CMK (cell line): ENCODE results near the gene MRPS15.
"Not testable (repeated sequence)": the region's sequence is repeated elsewhere in the genome, so short reads cannot be mapped to it uniquely, and the experiment has no call there.

Experiments
- DNase-seq: peaks from one replicate; pipeline ENCODE4 v3.0.0-alpha.2; 2010; ENCODE audit warnings: low read depth

Gene MRPS15

DNA sequence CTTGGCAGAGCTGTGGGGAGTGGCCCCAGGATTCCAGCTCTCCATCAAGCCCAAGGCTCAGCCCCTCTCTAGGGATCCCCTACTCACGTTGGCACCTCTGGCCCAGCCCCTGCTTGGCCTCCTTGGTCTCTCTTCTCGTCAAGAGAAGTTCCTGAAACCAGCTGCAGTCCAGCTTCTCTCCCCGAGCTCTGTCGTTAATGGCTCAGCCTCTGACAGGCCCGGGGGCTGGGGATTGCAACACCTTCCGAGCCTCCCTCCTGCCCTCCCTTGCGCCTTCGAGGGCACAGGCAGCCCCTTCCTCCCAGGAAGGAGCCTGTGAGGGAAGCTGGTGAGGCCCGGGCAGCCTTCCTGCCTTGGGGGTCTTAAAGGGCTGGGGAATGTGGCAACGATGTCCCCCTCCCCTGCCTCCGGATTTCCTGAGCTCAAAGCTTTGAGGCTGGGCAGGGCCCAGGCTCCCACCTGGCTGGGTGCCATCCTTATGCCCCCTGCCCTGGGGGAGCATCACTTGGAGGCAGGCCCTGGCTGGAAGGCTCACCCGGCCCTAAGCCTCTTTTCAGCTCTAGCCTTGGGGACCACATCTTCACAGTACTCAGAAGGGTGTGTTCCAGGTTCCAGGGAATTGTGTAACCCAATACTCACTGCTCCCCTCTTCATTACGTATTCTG lies 18.7 kb upstream of the MRPS15 start, which contains the start of gene CSF3R:
Gene CSF3R (minus strand): TSS at position 190 of the 665 bp plus-strand sequence. CDS start 3,417 bp downstream, outside the sequence.
- DNase-seq, result no peak

DNA sequence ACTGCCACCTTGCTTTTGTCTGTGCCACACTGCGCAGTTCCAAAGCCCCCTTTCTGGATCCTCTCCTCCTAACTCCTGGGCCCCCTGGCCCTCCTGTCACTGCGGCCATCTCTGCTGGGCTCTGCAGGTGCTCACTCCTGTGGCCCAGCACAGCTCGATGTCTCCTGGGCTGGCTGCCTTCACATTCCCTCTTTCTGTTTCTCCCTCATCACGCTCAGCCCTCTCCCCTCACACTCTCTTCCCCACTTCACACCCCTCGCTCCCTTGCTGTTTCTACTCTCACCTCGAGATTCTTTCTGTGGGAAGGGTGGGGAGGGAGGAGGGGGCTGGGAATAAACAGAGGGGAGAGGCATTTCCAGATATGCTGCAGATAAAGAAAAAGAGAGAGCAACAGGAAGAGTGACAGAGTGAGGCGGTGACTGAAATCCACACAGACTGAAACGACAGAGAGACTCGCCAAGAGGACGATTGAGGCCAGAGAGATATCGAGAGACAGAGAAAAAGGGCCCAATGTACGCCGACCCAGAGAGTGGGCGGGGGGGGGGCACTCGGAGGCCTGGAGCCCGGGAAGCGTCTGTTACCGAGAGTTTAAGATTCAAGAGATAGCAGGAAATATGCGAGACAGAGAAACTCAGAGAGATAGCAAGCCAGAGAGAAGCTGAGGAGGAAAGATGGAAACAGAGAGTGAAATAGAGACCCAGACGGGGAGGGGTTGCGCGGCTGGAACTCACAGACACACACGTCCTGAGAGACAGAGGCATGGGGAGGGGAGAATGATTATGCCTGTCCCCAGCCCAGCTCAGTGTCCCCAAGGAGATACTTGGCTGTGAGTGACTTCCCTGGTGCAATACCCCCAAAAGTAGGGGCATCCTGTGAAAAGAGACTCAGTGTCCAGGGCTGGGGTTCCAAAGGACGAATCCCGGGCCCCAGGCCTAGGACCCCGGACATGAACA lies 17.9 kb upstream of the MRPS15 start:
- DNase-seq, result no peak

DNA sequence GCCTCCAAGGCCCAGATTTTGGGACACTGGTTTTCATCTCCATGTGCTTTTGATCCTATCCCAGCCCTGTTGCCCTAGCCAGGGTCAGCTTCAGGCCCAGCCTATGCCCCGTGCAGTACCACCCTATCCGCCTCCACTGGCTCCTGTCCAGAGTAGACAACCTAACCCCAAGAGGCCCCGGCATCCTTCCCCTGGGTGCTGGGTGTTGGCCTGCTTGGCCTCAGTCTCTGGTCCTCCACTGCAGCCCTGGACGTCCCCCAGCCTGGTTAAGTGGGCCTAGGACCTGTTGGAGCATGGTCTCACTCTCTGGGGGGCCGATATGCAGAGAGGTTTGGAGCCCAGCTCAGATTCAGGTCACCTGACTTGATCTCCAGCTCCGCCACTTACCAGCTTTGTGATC lies 16.9 kb upstream of the MRPS15 start:
- DNase-seq, result no peak

DNA sequence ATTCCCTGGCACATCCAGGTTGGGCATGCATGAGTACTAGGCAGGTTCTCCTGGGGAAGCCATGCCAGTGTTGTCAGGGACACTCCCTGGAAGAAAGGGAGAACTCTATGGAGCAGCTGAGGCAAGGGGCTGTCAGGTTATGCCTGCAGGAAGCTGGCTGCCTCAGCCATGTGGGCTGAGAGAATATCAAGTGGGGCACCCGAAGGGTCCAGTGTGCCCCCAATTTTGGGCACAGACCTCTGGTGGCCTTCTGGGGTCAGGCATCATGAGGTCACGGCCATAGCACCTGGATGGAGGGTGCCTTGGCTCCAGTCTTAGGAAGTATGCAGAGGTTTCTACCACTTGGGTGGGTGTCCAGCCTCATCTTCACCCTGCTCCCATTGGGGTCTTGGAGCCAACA lies 16.0 kb upstream of the MRPS15 start:
- no peak for DNase-seq

DNA sequence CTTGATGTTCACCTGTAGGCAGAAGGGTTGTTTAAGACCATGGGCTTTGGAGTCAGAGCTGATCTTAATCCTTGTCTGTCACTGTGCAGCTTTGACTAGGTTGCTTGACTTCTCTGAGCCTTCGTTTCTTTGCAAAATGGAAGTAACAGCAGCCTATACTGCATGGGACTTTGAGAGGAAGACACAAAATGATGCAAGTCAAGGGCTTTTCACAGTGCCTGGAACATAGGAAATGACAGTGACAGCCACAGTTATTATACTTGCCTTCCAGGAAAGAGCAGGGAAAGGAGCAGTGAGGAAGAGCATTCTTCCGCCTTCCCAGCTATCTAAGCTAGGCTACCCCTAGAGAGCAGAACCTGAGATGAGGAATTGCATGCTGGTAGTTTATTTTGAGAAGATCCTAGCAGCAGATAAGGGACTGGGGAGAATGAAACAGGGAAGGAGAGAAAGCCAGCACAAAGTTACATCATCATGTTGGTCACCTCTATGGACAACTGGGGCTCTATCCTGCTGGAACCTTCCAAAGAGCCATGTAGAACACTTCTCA lies 15.4 kb upstream of the MRPS15 start:
- DNase-seq, result no peak

DNA sequence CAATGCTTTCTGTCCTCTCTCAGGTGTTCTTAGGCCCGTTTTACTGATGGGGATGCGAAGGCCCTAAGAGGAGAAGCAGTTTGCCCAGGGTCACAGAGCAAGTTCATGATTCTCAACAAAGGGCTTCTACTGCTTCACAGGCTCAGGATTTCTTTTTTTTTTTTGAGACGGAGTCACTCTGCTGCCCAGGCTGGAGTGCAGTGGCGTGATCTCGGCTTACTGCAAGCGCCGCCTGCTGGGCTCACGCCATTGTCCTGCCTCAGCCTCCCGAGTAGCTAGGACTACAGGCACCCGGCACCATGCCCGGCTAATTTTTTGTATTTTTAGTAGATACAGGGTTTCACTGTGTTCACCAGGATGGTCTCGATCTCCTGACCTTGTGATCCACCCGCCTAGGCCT lies 13.4 kb upstream of the MRPS15 start:
- not testable (repeated sequence) for DNase-seq

DNA sequence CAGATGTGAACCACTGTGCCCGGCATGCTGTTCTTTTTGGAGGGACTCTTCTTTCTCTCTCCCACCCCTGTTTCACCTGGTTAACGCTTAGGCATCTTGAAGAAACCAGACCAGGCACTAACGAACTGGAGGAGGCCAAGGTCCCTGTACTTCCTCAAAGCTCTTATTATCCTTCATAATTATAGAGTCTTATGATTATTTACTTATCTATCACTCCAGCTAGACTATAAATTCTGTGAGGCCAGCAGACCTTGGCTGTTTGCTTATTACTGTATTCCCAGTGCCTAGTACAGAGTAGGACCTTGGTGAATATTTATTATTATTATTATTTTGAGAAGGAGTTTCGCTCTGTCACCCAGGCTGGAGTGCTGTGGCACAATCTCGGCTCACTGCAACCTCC lies 12.8 kb upstream of the MRPS15 start:
- DNase-seq, result no peak

DNA sequence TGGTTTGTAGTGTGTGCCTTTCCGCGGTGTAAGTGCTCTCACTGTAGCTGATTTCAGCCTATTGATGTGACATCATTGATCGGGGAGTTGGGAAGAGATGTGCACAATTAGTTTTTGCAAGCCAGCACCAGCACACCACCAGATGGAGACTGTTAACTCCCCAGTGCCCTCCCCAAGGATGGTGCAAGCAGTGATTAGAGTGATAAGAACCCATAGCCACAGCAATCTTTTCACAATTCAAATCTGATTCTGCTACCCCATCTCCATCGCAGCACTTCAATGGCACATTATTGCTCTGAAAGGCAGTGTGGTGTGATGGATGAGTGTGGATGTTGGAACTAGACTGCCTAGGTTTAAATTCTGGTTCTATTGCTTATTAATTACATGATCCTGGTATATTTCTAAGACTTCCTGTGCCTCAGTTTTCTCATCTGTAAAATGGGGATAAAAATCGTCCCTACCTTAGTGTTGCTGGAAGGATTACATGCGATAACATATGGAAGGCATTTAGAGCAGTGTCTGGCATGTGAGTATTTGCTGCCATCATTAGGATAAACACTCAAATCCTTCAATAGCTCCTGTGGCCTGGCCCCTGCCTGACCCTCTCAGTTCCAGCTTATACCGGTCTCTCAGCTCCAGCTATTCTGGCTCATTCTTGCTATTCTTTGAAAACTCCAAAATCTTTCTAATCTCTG lies 11.9 kb upstream of the MRPS15 start:
- no peak for DNase-seq

DNA sequence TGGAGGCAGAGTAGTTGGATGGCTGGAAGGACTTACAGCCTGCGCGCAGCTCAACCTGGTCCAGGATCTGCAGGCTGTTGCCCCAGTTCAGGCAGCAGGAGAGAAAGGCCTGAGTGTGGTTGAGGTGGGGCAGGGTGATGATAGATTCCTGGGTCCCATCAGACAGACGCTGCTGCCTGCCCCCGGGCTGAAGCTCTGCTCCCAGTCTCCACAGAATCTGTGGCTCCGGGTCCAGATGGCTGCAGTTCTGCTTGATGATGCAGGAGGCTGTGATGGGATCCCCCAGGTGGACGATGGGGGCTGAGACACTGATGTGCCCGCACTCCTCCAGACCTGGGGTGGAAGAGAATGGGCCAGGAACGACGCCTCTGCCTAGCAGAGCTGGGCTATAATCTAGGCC lies 11.2 kb upstream of the MRPS15 start:
- no peak for DNase-seq

DNA sequence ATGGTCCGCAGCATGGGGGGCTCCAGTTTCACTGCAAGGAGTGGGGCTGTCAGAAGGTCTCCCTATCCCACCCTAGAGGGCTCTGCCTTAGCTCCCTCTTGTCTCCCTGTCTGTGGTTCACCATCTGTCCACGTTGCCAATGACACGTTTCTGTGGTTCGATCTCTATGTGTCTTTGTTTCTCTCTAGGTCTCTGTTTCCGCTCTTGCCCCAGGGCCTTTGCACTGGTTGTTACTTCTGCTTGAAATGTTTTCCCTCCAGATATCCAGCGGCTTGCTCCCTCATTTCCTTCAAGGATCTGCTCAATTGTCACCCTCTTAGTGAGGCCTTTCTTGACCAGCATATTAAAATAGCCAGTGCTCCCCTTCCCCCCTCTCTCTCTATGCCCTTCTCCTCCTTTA lies 8.5 kb upstream of the MRPS15 start:
- DNase-seq, result no peak

DNA sequence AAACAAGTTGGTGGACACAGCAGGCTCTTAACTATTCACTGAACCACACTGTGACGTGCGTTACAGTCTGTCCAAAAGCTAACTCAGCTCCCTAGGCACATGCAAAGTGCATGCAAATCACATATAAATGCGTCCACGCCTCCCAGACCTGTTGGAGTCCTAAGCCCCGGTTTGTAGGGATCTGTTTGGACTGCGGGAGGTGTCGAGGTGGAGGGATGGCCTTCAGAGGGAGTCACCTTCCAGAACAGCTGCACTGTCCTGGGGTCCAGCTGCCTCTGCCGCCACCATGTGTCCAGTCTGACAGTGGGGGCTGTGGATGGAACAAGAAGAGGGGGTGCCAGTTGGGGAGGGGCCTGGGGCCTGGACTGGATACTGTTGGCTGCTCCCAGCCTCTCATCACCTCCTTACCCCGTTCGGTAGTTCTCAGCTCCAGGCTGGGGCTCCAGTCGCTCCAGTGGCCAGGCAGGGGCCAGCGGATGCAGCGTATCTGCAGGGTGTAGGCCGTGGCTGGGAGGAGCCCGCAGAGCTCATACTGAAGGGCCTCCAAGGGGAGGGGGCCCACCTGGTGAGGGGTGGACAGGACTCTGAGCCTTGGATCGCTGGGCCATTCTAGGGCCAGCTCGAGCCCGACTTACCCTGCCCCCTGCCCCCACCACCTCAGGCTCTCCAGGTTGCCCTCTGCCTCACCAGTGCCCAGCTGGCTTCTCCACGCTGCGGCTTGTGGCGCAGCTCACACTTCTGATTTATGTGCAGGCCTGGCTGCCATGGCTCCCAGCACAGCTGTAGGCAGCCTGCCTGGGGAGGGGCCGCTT lies 7.9 kb upstream of the MRPS15 start:
- DNase-seq, result no peak

DNA sequence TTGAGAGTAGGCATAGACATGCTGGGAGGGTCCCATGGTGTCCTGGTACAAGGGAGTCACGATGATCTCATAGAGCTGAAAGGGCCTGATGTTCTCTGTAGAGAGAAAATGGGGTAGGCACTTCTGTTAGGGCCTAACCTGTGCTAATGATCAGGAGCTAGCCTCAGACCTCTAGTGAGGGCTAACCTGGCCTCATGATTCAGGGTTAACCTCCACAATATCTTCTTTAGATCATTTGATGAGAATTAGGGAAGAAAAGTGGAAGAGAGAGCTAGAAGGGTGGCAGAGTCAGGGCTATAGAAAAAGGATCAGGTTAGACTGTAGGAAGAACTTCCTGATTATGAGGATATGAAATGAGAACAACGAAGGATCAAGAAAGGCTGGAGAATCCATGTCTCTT lies 5.0 kb upstream of the MRPS15 start:
- no peak for DNase-seq

DNA sequence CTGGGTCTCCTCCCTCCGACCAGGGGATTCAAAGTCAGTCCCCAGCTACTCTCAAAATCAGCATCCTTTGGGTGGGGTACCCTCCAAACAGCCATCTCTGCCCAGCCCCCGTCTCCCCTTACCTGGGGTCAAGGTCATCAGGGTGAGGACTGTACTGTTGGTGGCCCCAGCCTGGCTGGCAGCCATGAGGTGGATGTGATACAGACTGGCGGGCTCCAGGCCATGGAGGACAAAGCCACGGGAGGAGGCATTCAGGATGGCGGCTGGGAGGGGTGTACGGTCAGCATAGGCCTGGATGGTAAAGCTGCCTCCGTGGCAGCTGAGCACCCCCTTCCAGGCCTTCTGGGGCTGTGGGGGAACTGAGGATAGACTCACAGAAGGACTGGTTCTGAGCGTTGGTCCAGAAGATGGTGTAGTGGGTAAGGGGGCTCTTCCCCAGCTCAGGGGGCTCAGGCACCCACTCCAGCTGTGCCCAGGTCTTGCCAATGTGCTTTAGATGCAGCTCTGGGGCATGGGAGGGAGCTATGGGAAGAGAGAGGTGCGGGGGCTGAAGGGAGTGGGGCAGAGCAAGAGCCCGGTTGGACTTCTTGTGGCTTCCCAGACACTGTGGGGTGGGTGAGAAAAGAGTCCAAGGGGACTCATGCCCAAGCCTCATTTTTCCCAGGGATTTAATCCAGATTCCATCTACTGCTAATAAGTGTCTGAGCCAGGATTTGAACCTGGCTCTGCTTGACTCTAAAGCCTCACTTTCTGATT lies 3.7 kb upstream of the MRPS15 start:
- no peak for DNase-seq

DNA sequence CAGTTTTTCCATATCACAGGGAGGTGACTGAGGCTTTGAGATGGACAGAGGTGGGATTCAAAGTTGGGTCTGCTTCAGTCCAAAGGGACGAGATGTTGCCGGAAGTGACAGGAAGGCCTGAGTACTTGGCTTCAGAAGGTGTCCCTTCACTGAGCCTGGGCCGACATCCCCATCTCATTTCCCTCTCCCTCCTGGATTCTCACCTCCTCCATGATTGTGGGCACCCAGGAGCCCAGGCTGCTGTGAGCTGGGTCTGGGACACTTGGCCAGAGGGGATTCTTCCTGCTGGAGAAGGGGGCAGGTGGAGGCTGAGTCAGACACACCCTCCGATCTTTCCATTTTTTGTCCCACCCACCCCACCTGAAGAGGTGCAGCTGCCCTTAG lies 2.8 kb upstream of the MRPS15 start:
- no peak for DNase-seq

DNA sequence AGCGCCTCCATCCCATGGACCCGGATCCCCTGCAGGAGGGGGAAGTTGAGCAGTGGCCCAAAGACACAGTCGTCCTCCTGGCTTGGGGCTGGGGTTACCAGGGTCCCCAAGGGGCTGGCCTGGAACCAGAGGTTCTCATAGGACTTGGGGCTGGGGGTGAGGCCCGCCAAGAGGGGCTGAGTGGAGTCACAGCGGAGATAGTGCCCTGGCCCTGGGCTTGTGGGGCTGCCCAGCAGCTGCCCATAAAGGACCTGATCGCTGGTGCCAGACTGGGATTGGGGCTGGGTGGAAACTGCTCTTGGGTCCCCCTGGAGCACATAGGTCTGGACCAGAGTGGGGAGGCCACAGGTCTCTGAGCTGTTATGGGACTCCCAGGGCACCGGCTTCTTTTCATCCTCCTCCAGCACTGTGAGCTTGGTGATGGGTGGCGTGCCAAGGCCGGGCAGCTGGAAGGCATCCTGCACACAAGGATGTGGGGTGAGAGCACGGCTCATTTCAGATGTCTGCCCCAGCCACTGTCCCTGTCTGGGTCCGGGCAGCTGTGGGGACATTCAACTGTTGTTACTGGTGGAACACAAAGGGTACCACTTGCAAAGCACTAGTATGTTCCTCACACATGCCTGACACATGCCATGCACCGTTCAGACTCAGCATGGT lies 2.3 kb upstream of the MRPS15 start:
- DNase-seq, result no peak

DNA sequence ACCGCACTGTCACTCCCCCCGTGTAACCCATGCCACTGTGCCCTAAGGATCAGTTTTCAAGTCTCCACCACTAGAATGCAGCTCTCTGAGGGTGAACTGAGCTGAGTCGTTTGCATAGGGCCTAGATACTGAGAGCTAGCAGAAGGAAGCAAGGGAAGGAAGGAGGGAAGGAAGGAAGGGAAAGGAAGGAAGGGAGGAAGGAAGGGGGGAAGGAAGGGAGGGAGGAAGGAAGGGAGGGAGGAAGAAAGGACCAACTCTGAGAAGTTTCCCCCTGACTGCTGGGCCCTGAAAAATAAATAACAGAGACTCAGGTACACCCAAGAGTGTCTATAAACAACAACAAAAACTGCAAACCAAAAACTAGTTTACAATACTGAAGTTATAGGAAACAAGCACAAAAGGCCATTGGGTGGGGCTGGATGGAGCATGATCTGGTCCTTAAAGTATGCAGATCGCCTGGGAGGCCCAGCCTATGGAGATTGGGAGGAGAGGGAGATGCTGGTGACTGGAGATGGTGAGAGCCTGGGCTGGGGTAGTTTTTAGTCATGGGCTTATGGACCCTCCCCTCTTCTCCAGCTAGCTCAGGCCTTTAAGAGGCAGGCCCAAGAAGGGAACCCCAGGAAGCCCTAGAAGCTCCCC lies 1.7 kb upstream of the MRPS15 start:
- DNase-seq, result no peak

DNA sequence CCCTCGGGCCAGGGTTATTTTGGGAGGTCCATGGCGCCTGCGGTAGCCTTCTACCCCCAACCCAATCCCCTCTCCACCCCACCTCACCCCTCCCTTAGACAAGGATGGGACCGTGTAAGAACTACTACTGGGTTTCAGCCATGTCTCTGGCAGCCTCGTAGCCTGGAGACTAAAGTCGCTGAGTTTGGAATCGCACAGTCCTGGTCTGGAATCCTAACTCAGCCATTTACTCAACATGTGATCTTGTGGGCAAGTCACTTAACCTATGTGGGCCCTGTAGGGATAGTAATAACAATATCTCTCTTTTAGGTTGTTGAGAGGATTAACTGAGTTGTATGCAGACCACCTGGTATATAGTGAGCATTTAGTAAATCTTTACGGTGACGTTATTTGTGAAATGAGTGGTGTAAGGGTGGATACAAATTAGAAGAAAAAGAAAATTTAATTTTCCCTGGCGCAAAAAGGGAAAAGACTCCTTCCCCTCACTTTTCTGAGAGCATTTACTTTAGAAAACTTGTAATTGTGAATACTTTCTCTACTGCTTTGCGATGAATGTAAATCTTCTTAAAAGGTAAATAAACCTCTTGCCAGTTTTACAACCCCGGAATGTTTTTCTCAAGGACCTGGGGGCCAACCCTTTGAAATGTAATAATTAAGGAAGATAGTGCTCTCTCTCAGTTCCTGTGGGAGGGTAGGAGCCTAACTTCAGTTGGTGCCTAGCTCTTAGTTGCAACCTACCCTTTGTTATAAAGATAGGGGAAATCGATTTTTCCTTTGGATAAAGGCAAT lies 615 bp upstream of the MRPS15 start:
- DNase-seq, result no peak

DNA sequence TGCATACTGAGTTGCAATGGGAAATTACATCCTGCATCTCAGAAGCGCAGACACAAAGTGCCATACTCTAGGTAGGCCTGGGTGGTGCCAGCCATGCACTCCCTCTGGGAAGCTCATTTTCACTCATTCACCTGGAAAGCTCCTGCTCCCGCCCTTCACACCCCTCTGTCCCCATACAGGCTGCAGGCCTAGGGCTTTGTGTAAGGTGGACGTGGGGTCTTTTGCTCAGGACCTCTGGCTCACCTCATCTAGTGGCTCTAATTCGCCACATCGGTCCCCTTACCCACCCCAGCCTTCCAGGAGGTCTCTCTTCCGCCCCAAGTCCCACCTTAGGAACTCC lies 751 bp downstream of the MRPS15 start:
- no peak for DNase-seq

DNA sequence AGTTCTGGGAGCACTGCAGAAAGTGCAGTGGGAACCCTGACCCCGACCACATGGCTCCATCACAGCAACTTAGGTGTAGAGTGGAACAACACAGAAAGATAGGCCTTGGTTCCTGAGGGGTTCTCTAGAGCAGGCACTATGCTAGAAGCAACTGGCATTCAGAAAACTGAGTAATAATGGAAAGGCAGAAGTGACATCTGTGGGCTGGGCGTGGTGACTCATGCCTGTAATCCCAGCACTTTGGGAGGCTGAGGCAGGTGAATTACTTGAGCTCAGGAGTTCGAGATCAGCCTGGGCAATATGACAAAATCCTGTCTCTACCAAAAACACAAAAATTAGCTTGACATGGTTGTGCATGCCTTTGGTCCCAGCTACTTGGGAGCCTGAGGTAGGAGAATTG lies 5.3 kb downstream of the MRPS15 start:
- DNase-seq, result no peak
